NB4 (cell line): ENCODE data around the gene VGLL2.

Experiments
- CTCF ChIP-seq: IDR thresholded peaks from one replicate; pipeline ENCODE4 v1.5.1; 2012; ENCODE audit warnings: low read depth, low read length
- MAX ChIP-seq: IDR thresholded peaks from 2 replicates; pipeline ENCODE4 v1.6.1; 2011; ENCODE audit warnings: low read depth, low read length

GRCh38 chr6:117290173-117290846 lies 25.0 kb downstream of the VGLL2 start:
- TF ChIP-seq CTCF (no peak), MAX (no peak)
